ENCODE data around the gene TCF4.

DNA sequence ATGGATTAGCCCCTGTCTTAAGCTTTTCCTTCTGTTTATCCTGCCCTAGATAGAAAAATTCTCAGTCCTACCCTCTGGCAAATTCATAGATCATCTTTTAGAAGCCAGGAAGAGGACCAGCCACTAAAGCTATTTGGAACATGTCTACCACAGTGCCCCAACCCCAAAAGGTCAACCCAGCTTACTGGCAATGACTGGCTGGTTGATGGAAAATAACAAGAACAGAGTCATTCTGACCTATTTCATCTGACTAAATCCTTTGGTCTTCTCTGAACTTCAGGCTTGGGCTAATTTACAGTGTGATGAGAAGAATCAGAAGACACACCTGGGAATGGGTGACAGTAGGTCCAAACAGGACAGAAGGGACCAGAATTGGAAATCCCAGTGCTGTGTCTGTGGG lies 401.4 kb downstream of the TCF4 start:
- no peak for TF ChIP-seq CTCF (IDR thresholded peaks at IDR 0.05; ENCODE audit: extremely low read depth in 1 of 2, insufficient read depth in 1 of 2, low read depth in 1 of 2, low read length in 2 of 2)
- TF ChIP-seq EZH2 (IDR thresholded peaks at IDR 0.05; ENCODE audit: borderline replicate concordance, low read depth, low read length, severe bottlenecking), result no peak
- TF ChIP-seq POLR2A (IDR thresholded peaks at IDR 0.05; ENCODE audit: low read depth, low read length), result no peak
- no peak for TF ChIP-seq MYC (IDR thresholded peaks at IDR 0.05; ENCODE audit: low read depth, low read length)
- TF ChIP-seq, protein P1, sequence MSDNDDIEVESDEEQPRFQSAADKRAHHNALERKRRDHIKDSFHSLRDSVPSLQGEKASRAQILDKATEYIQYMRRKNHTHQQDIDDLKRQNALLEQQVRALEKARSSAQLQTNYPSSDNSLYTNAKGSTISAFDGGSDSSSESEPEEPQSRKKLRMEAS (IDR thresholded peaks at IDR 0.05; ENCODE audit: insufficient read depth, insufficient read length), result no peak
- no peak for TF ChIP-seq GATA2 (IDR thresholded peaks at IDR 0.05; ENCODE audit: insufficient read depth, insufficient read length, low read depth, low read length)
- TF ChIP-seq POLR2AphosphoS5 (IDR thresholded peaks at IDR 0.05; ENCODE audit: insufficient read depth, low read depth, low read length), result no peak
- no peak for TF ChIP-seq JUN (IDR thresholded peaks at IDR 0.05; ENCODE audit: borderline replicate concordance, insufficient read depth, insufficient read length, low read depth)
- TF ChIP-seq FOS (IDR thresholded peaks at IDR 0.05; ENCODE audit: borderline replicate concordance, insufficient read depth, low read length), result no peak
